HG03520 (cell line): ENCODE data around the gene PIK3AP1.
"Not testable (repeated sequence)": the region's sequence is repeated elsewhere in the genome, so short reads cannot be mapped to it uniquely, and the experiment has no call there.

Experiments used
- ATAC-seq: cut with Tn5 transposase; IDR thresholded peaks from one replicate; pipeline ENCODE4 v1.9.1; 2021; ENCODE audit warnings: mild to moderate bottlenecking, moderate library complexity; ENCODE audit not compliant: unreplicated experiment

The PIK3AP1 gene

DNA sequence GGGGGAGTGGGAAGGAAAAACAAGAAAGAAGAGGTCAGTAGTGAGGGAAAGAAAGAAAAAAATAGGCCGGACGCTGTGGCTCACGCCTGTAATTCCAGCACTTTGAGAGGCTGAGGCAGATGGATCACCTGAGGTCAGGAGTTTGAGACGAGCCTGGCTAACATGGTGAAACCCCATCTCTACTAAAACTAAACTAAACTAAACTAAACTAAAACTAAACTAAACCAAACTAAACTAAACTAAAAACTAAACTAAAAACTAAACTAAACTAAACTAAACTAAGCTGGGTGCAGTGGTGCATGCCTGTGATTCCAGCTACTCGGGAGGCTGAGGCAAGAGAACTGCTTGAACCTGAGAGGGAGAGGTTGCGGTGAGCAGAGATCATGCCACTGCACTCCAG, 22.0 kb downstream of the PIK3AP1 start:
- ATAC-seq: not testable (repeated sequence)

DNA sequence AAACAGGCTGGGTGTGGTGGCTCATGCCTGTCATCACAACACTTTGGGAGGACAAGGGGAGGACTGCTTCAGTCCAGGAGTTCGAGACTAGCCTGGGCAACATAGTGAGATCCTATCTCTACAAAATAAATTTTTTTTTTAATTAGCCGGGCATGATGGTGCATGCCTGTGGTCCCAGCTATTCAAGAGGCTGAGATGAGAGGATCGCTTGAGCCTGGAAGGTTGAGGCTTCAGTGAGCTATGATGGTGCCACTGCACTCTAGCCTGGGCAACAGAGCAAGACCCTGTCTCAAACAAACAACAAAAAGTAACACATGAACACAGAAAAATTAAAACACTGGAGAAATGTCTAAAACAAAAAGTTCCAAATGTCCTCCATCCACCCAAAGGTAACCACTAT, 22.9 kb downstream of the PIK3AP1 start:
- ATAC-seq: no peak

DNA sequence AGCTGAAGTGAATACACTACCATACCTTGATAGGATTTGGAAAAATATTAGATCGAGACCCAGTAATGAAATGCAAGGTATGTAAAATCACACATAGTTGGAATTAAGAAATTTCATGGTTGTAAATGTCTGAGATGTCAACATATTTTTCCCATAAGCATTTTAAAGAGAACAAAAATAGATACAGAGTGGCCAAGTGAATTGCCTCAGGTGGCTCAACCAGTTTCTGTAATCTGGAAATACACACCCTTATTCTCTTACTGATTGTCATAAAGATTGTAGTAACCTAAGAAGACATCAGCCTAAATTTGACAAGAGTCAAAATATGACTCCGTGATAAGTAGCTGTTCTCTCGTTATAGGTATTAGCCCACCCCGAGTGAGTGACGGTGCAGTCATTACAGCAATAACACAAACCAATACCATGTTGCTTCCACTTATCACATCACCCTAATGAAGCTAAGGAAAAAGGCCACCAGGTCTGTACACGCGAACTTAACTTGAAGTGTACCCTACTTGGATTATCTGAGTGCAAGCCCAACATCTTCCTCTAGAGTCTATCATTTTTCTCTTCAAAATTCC, 23.4 kb downstream of the PIK3AP1 start:
- ATAC-seq: no peak

DNA sequence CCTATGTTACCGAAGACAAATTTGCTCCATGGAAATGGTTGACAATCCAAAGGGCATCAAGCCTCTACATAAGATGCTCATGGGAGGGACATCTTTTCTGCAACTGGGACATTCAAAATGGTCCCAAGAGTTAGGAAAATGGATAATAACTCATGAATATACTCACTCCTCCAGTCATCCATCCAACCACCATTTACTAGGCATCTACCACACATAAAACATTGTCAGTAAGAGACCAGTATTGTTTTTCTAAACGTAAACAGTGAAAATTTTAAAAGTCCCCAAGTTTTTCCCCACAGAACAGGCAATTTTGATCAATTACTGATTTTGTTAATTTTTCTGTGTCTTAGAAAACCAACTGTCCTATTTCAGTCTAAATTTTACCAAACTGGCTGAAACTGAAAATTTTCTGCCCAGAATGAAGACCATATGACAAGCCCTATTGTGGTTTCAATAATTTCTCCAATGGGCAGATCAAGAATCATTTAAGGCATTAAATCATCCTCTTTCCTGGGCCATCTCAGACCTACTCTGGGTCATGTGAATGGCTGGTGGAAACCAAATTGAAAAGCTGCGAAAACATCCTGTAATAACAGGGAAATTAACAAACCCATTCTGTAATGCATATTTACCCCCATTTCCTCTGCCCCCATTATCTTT, 24.2 kb downstream of the PIK3AP1 start:
- no peak for ATAC-seq

DNA sequence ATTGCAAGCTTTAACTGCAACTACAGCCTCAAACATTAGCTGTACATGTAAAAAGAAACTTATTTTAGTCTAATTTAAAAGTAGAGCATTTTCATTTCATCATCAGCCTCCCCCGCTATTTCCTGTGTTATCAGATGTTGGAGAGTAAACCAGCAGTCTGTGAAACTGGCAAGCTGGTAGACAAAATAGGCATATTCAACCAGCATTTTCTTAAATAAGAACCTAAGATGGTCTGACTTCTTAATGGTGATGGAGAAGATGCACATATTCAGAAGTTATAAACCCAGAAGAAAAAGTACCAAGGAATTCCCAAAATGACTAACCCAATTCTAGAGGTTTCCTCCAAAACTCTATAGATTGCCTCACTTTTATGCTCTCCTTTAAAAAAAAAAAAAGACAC, 24.9 kb downstream of the PIK3AP1 start:
- ATAC-seq: no peak

DNA sequence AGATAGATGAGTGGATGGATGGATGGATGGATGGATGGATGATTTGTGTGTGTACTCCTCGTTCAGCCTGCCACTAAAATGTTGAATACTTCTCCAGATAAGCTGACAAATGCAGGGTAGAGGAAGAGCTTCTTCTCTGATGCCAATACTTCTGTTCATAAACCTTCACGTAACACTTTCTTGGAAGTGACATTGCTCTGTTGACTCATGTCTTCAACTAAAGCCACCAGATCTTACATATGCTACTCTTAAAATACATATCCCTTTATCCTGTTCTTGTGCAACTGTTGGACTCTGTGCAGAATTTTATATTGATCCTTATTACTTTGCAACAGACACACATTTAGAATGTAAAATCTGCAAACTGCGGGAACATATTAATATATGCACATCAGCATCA, 26.9 kb downstream of the PIK3AP1 start:
- ATAC-seq: no peak

DNA sequence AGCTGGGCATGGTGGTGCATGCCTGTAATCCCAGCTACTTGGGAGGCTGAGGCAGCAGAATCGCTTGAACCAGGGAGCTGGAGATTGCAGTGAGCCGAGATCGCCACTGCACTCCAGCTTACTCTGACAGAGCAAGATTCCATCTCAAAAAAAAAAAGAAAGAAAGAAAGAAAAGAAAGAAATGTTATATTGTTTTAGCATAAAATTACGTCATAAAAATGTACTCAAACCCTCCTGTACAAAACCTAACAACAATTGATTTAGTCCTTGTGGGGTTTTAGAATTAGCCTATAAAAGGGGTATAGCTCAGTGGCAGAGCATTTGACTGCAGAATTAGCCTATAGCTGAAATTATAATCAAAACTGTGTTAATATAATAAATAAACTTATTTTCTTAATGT, 27.9 kb downstream of the PIK3AP1 start:
- ATAC-seq: no peak

DNA sequence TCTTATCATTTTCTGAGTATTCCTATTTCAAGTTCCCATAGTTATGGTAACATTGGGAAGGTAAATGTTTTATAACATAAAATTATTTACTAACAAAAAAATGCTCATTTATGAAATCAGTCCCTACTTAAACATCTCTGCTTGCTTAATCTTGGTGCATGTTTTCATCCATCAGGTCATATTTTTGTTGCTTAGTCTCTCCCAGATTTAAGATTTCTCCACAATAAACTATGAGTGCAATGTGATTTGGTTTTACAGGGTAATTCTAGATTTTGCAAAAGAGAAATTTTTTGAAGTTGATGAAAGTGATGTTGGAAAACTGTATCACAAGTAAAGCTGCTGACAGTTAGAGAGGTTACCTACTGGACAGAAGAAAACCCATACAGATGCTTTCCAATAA, 28.6 kb downstream of the PIK3AP1 start:
- no peak for ATAC-seq

DNA sequence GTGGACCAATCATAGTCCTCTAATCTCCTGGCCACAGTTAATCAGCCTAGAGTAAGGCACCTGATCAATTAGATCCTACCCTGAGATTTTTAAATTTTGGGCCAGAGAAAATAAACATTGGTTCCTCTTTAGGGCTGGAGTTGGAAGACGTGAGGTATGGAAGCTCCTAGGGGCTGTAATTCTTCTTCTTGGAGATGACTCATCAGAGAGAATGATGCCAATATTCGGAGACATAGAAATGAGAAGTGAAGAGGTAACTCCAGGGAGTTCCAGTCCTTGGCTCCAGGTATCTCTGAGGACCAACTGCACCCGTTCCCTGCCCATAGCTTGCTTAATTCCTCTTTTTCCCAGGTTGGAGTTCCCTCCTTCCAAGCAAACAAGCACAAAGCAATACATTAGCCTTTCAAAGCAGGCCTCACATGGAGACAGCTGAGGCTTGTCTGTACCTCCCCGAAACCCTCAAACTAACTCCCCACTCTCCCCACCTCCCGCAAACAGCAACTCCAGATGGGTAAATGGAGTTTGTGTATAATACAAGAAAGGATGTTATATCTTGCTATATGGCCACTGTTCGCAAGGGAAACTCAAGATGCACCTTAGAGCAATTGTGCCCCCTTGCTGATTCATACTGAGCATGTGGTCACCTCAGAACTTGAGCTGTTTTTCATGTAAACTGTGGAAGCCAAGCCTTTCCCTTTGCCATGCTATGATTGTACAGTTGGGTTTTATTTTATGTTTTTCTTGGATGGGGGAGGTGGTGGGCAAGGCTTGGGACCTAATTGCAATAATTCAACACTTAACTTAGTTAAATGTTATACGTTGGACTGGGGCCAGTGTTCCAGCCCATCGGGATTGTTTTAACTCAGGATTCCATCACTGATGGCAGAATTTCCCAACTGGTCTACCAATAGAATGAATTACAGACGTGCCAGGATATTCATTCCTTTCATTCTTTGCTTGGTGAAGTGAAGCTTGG, 29.3 kb downstream of the PIK3AP1 start:
- ATAC-seq: no peak

DNA sequence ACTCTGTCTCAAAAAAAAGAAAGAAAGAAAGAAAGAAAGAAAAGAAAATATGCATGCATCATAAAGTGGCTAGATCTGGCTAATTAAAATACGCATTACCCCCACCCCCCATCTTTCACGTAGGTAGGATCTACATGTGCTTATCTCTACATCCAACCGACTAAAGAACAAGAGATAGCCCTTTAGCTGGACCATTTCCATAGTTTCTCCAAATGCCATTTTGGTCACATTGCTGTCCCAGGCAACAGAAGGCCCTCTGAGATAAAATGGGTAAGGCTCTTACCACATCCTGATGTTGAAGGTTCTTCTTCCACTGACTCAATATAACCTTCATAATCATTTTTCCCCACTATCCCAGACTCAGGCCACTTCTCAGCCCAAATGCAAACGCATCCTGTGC, 31.5 kb downstream of the PIK3AP1 start:
- no peak for ATAC-seq

DNA sequence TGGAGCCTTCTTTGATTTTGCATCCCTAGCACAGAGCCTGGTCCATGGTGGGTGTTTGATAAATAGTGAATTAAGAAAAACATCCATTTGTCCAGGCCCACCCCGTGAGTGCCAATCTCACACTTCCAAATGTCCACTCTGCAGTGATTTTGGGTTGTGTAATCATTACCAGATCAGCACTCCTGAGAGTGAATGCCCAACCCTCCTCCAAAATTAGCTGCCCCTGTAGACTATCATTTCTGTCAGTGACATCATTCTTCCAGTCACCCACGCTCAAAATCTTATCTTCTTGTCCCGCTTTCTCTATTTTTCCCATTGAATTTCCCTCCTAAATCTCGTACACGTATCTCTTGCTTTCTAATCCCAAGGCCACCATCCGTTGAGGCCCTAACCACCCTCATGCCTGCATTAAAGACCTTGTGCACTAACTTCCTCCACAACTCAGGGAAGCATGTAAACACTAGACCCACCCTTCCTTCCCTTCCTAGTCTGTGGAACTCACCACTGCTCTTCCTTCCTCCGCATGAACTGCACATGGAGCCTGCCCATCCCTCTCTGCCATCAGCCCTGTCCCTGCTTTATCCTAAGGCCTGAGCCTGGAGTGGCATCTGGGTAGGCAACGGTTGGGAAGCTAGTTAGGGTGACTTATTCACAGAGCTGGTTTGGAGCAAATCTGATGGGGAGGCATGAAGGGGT, 32.8 kb downstream of the PIK3AP1 start:
- ATAC-seq: no peak

DNA sequence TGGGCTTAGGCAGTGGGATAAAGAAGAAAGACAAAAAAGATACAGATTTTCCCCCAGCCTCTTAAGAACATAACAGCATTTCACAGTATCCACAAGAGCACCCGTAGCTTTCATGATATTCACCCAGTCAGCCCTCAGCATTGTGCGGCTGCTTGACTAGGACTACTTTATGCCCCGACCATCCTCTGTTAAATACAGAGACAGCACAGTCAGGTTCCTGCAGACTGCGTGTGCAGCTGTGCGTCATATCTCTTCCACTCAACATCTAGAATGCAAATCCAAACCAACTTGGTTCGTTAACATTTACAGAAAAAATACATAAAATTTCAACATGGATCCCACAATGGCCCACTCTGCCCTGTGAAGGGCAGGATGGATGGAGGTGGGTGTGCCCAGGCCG, 33.8 kb downstream of the PIK3AP1 start:
- ATAC-seq: no peak

DNA sequence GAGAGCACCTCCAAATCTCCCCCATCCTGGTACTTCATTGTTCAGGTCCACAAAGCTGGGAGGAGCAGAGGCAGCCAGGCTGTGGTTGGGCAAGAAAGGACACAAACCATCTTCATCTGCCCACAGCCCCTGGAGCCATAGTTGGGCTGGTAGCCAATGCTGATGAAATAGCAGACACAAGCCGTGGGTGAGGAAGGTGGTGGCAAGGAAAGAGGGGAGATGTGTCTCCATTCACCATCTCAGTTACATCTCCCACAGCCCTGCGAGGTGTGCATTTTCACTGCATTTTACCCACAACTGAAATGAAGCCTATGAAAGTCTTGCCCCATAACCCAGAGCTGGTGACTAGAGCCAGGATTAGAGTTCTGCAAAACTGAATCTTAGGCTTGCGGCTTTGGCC, 35.0 kb downstream of the PIK3AP1 start:
- ATAC-seq: no peak

DNA sequence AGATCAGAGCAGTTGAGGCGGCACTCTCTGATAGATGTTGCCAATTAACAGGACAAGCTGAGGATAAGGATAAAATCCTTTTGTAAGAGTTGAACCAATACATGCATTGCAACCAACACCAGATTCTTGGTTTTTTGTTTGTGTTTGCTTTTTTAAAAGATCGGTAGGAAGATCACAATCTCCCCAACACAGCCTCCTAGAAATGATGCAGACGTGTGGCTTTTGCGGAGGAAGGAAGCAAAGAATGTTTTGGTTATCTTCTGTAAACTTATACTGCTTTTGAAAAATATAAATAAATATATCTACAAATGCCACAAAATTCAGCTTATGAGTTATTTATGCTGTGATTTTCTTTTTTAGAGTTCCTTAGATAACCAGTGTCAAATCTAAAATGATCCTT, 35.5 kb downstream of the PIK3AP1 start:
- no peak for ATAC-seq

DNA sequence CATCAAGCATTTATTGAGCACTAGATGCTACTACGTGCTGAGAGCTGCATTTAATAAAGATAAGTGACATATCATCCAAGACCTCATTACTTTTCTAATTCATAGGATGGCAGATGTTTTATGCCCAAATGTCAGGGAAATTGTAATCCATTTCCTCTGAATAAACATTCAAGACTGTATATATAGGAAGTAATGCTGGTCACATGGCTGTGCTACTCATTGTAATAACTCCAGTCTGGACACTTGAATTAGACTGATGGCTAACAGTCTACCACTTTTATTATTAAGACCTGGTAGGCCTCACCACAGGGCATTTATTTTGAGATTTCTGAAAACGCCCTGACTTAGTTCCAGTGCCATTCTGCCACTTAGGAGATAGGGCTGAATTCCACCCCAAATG, 36.6 kb downstream of the PIK3AP1 start:
- ATAC-seq: no peak

DNA sequence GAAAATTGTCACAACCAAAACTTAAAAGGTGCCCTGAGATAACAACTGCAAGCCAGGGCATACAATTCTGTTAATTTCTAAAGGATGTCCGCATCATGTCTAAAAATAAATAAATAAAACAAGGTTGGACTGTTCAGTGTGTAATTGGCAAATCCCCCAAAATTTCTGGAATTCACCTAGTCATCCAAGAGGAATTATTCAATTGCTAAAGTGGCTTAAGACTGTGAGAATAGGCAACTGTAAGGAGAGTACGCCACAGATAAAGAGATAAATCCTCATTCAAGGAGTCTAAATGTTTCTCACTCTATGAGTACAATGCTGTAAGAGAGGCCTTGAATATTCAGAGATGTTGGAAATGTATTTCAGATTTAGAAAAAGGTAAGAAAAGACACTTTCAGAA, 37.2 kb downstream of the PIK3AP1 start:
- ATAC-seq: no peak

DNA sequence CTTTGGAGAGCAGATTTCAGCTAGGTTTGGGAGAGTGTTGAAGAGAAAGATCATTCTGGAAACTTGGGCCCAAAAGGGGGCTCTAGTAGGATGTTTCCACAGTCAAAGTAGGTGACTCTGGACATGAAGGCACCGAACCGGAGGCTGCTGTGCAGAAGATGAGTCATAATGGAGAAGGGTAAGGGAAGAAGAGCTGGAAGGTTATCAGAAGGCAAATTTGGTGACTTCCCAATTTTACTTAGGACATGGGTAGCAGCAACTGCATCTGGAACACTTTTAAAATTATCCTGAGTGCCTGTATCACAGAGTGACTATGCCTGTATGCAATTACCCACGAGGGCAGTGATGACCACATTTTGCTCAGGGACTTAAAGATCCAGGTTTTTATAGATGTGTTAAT, 38.8 kb downstream of the PIK3AP1 start:
- ATAC-seq: no peak

DNA sequence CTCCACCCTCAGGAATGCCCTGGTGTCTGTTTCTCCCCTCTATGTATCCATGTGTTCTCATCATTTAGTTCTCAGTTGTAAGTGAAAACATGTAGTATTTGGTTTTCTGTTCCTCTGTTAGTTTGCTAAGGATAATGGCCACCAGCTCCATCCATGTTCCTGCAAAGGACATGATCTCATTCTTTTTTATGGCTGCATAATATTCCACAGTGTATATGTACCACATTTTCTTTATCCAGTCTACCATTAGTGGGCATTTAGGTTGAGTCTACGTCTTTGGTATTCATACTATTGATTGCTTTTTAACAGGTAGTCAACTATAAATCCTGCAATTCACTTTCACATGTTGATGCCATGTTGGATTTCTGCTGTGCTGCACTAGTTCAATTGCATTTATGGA, 39.9 kb downstream of the PIK3AP1 start:
- ATAC-seq: not testable (repeated sequence)

DNA sequence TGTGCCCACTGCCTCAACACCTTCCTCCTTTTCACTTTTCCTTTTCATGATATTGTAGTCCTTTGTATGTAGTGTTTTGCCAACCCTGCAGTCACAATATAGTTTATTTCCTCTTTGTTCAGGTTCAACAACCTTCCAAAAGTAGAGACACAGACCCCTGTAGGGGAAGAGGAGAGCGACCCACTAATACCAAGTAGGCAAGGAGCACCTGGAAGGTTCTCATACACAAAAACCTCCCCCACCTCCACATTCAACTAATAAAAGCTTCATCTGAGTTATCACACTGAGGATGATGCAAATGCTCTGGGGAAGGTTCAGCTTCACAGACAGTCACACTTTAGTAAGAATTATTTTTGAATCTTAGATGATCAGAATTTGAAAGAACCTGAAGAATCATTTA, 41.6 kb downstream of the PIK3AP1 start:
- ATAC-seq: no peak

DNA sequence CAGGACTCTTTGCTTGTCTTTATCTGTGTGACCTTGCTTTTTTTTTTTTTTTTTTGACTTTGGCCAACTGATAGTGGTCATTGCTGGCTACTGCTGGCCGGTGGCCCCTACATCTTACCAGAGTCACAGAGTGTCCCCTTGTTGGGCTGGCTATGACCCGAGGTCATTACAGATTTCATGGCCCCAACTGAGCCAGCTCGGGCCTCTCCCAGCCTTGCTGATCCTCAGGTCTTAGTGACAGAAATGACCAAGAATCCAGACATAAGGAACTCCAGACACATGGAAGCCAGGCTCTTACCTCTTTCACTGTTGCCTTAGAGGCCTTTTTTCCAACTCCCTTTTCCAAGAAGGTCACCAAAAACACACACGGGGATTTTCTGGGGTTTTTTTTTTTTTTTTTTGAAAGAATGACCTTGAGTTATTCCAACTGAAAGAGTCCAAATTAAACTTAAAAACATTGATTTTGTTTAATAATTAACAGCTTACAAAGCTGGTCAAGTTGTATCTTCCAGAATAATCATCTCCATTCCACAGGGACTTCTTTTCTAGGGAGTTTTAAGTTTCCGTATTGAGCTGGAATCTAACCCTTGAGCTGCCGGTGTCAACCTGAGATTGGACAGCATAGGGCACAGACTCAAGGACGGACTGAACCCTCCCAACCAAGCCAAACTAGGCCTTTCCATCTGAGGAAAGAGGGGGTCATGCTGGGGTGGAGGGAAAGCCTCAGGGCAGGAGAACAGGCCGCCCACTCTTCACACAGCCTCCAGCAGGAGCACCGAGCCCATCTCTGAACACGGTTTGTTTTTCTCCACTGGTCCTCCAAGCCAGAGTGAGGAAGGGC, 43.8 kb downstream of the PIK3AP1 start:
- no peak for ATAC-seq
